ENCODE data around the gene NOL4L. TPM values are rescaled to one million over a fixed set of nuclear protein-coding genes. Genes with fewer than 3 reads are reported as not detected.

Gene NOL4L
- total and polyA plus RNA-seq, 2 experiments from 2014 or later = 35.6 to 42.9 TPM

DNA sequence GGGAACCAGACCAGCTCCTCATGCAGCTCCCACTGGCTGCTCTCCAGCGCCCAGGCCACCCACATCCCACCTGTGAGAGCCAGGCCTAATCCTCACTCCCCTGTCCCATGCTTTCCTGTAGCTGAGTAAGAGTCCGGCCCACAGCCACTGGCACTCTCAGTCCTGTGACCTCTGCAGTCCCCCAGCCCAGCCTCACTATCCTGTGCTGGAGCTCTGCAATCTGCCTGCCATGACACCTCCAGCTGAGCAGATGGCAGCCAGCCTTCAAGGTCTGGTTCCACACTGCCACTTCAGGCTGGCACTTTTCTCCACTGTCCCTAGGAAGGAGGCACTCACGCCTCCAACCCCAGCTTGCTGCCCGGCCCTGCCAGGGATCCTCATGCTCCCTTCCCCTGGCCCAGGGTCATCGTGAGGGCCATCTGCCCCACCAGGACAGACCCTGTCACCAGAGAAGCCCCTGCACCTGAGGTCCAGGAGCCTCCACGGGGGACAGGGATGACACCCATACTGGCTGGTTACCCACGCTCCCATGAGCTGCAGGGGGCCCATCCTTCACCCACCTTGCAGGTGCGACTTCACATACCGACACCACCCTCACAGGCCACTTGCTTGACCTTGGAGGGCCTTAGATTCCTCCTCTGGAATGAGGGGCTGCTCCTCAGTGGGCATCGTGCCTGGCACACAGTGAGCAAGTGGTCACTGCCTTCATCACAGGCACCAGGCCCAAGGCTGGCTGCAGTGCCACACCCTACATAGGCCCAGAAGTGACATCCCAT lies 126.9 kb downstream of the NOL4L start:
- Histone ChIP-seq H4K20me1 (ENCODE audit: insufficient read depth, poor library complexity, severe bottlenecking) (peaks cover 80% of the 10 kb centered on the region), H3K4me1 (ENCODE audit: insufficient read depth) (peaks cover 29% of the 10 kb centered on the region), H3K4me2 (peak overlapping the region; percentile 98), H3K9me2 (replicated peaks; ENCODE audit: insufficient read depth) (no peaks in the 10 kb centered on the region), H3K27me3 (no peaks in the 10 kb centered on the region), H3K4me3 (no peak overlapping the region), H3K36me3 (replicated peaks; ENCODE audit: insufficient read depth, low read depth) (no peaks in the 10 kb centered on the region), H3K79me2 (peaks cover 92% of the 10 kb centered on the region), H3K27ac (peak overlapping the region; percentile 91), H3K9me3 (ENCODE audit: low read depth) (no peaks in the 10 kb centered on the region), H2AFZ (no peak overlapping the region)
- 89% methylated on average over 10 of the region's 10 CpGs for WGBS (ENCODE audit: low lambda C conversion rate, missing lambda C conversion rate)
- TF ChIP-seq EZH2 (IDR thresholded peaks at IDR 0.05; ENCODE audit: borderline replicate concordance) (no peak), EZH2phosphoT487 (IDR thresholded peaks at IDR 0.05; ENCODE audit: low read depth, severe bottlenecking, unreplicated experiment) (no peak)
- DNase-seq (ENCODE audit: low spot score) = no peak

DNA sequence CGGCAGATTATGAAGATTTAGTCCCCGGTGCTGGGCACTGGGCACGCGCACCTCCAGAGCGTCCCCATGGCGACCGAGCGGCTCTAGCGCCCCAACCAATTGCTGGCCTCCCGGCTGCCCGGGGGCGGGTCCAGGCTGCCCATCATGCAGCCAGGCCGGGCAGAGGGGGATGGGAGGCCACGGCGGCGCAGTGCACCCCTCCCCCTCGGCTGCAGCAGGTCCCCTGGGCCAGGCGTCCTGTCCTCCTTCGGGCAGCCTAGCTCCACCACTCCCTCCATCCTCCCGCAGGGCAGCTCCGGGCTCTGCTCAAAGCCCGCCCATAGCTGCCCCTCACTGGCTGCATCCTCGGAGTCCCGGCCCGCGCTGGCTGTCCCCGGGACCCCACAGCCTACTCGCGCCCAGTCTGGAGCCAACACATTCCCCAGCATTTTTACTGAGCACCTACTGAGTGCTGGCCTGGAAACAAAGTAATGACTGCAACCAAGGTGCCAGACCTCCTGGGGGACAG lies 127.6 kb downstream of the NOL4L start:
- peak; percentile 93 for DNase-seq (ENCODE audit: low spot score)
- peaks cover 73% of the 10 kb centered on the region for H4K20me1 ChIP-seq (ENCODE audit: insufficient read depth, poor library complexity, severe bottlenecking)
- H2AFZ ChIP-seq = no peak overlapping the region
- H3K36me3 ChIP-seq (replicated peaks; ENCODE audit: insufficient read depth, low read depth) = no peaks in the 10 kb centered on the region
- H3K4me1 ChIP-seq (ENCODE audit: insufficient read depth) = peaks cover 23% of the 10 kb centered on the region
- 6% methylated on average over 28 of the region's 29 CpGs for WGBS (ENCODE audit: low lambda C conversion rate, missing lambda C conversion rate)
- peak overlapping the region; percentile 34 for H3K4me3 ChIP-seq
- peak overlapping the region; percentile 98 for H3K4me2 ChIP-seq
- H3K79me2 ChIP-seq = peaks cover 92% of the 10 kb centered on the region
- TF ChIP-seq EZH2 (IDR thresholded peaks at IDR 0.05; ENCODE audit: borderline replicate concordance) (no peak), EZH2phosphoT487 (IDR thresholded peaks at IDR 0.05; ENCODE audit: low read depth, severe bottlenecking, unreplicated experiment) (no peak)
- TF ChIP-seq, protein P1, sequence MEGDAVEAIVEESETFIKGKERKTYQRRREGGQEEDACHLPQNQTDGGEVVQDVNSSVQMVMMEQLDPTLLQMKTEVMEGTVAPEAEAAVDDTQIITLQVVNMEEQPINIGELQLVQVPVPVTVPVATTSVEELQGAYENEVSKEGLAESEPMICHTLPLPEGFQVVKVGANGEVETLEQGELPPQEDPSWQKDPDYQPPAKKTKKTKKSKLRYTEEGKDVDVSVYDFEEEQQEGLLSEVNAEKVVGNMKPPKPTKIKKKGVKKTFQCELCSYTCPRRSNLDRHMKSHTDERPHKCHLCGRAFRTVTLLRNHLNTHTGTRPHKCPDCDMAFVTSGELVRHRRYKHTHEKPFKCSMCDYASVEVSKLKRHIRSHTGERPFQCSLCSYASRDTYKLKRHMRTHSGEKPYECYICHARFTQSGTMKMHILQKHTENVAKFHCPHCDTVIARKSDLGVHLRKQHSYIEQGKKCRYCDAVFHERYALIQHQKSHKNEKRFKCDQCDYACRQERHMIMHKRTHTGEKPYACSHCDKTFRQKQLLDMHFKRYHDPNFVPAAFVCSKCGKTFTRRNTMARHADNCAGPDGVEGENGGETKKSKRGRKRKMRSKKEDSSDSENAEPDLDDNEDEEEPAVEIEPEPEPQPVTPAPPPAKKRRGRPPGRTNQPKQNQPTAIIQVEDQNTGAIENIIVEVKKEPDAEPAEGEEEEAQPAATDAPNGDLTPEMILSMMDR (IDR thresholded peaks at IDR 0.05; ENCODE audit: poor library complexity) = no peak
- H3K9me2 ChIP-seq (replicated peaks; ENCODE audit: insufficient read depth) = no peaks in the 10 kb centered on the region
- H3K9me3 ChIP-seq (ENCODE audit: low read depth) = no peaks in the 10 kb centered on the region
- no peaks in the 10 kb centered on the region for H3K27me3 ChIP-seq
- H3K27ac ChIP-seq = peak overlapping the region; percentile 91

DNA sequence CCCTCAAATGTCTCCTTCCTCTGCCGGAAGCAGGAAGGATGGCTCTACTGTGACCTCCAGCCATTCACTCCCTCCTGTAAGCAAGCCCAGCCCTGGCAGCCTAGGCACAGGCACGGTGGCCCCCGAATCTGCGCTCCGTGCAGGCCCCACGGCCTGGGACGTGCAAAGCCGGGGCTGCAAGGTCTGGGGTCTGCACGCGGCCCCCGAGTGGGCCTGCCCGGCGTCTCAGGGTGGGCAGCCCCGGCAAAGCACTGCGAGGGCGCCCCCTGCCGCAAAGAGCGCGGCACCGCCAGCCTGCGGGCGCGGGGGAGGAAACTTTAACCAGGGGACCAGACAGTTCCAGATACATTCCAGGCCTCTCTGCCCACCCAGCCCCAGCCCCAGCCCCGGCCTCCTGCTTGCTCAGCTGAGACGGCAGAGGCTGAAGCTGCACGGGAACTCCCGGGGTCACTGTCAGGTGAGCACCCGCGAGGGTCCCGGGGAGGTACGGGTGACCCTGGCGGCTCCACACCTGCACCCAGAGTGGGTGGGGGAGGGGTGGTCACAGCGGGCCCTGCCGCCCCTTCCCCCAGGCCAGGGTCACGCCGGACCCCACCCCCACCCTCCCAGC lies 128.2 kb downstream of the NOL4L start:
- 8% methylated on average over 27 of the region's 36 CpGs for WGBS (ENCODE audit: low lambda C conversion rate, missing lambda C conversion rate)
- Histone ChIP-seq H3K27ac (peak overlapping the region; percentile 91), H3K9me3 (ENCODE audit: low read depth) (no peaks in the 10 kb centered on the region), H3K79me2 (peaks cover 86% of the 10 kb centered on the region), H3K4me2 (peak overlapping the region; percentile 98), H2AFZ (no peak overlapping the region), H3K27me3 (no peaks in the 10 kb centered on the region), H3K36me3 (replicated peaks; ENCODE audit: insufficient read depth, low read depth) (no peaks in the 10 kb centered on the region), H3K4me1 (ENCODE audit: insufficient read depth) (peaks cover 23% of the 10 kb centered on the region), H3K9me2 (replicated peaks; ENCODE audit: insufficient read depth) (no peaks in the 10 kb centered on the region), H4K20me1 (ENCODE audit: insufficient read depth, poor library complexity, severe bottlenecking) (peaks cover 68% of the 10 kb centered on the region), H3K4me3 (peak overlapping the region; percentile 34)
- DNase-seq (ENCODE audit: low spot score) = peak; percentile 90
- TF ChIP-seq EZH2phosphoT487 (IDR thresholded peaks at IDR 0.05; ENCODE audit: low read depth, severe bottlenecking, unreplicated experiment) = no peak
- TF ChIP-seq, protein P1 (IDR thresholded peaks at IDR 0.05; ENCODE audit: poor library complexity) = peak; percentile 99
